ENCODE results near the gene ZC3HAV1. TPM values are rescaled to one million over a fixed set of nuclear protein-coding genes. Genes with fewer than 3 reads are reported as not detected.

ZC3HAV1 gene
- polyA plus RNA-seq, 1 of the 3 experiments (the other 2 are of a cell fraction), result 11.2 TPM

- DNase-seq, result no peak
- TF ChIP-seq YY1 (IDR thresholded peaks at IDR 0.05; ENCODE audit: low read depth), result no peak
- TF ChIP-seq GATA2 (CRISPR knock-in tag; IDR thresholded peaks at IDR 0.05), result no peak
- TF ChIP-seq JUND (IDR thresholded peaks at IDR 0.05), result no peak
- no peak for TF ChIP-seq PBX3 (IDR thresholded peaks at IDR 0.05)
- no peak for TF ChIP-seq USF1 (IDR thresholded peaks at IDR 0.05; ENCODE audit: borderline replicate concordance, low read depth)
- TF ChIP-seq TAF1 (IDR thresholded peaks at IDR 0.05; ENCODE audit: borderline replicate concordance, low read depth, low read length), result no peak
- TF ChIP-seq POLR2AphosphoS5 (IDR thresholded peaks at IDR 0.05; ENCODE audit: low read depth, low read length), result no peak
- TF ChIP-seq MAX (IDR thresholded peaks at IDR 0.05; ENCODE audit: low read depth), result no peak
- TF ChIP-seq ZBTB33 (IDR thresholded peaks at IDR 0.05; ENCODE audit: borderline replicate concordance, low read depth), result no peak
- no peak for TF ChIP-seq FOXM1 (IDR thresholded peaks at IDR 0.05; ENCODE audit: low read depth)
- TF ChIP-seq RAD21 (IDR thresholded peaks at IDR 0.05; ENCODE audit: low read length), result no peak
- TF ChIP-seq CHD2 (IDR thresholded peaks at IDR 0.05; ENCODE audit: low read length, partially characterized antibody), result no peak
- TF ChIP-seq FOXJ3 (CRISPR knock-in tag; IDR thresholded peaks at IDR 0.05), result no peak
- no peak for TF ChIP-seq CTCF (IDR thresholded peaks at IDR 0.05)
- no peak for TF ChIP-seq EZH2phosphoT487 (IDR thresholded peaks at IDR 0.05; ENCODE audit: borderline replicate concordance, low read depth)
- TF ChIP-seq FOSL2 (IDR thresholded peaks at IDR 0.05; ENCODE audit: borderline replicate concordance, low read depth), result no peak
- no peak for TF ChIP-seq MEF2A (IDR thresholded peaks at IDR 0.05; ENCODE audit: borderline replicate concordance, low read depth)
- Histone ChIP-seq H3K27me3 (ENCODE audit: insufficient read depth) (no peaks in the 10 kb centered on the region), H4K20me1 (ENCODE audit: insufficient read depth) (no peaks in the 10 kb centered on the region), H3K9me2 (no peaks in the 10 kb centered on the region), H3K9ac (no peak overlapping the region), H2AFZ (ENCODE audit: low read depth) (no peak overlapping the region), H3K27ac (ENCODE audit: low read depth in 2 of 2, low read length in 1 of 2) (no peak overlapping the region), H3K4me3 (ENCODE audit: low read depth in 2 of 2, low read length in 1 of 2) (no peak overlapping the region), H3K4me2 (no peak overlapping the region), H3K9me3 (no peaks in the 10 kb centered on the region), H3F3A (replicated peaks; ENCODE audit: insufficient read depth) (peaks cover 9% of the 10 kb centered on the region), H3K4me1 (ENCODE audit: control insufficient read depth in 1 of 2, insufficient read depth in 2 of 2, low read depth in 1 of 2, low read length in 1 of 2) (peaks cover 0 to 3% of the 10 kb centered on the region in 2 experiments; a peak in 2 of 4 replicates), H3K36me3 (replicated peaks in 1 of 2; ENCODE audit: control insufficient read depth in 1 of 2, insufficient read depth in 2 of 2, low read length in 1 of 2) (peaks cover 35 to 52% of the 10 kb centered on the region in 2 experiments), H3K79me2 (ENCODE audit: insufficient read depth) (no peaks in the 10 kb centered on the region)
- ChIA-PET CTCF (interaction anchor here (0.7 to 4.5 kb wide), 45 partner anchors 10 to 337 kb away, joined by 3 to 140 read pairs (median 6); partner anchors contain the start of gene ZC3HAV1L), POLR2A (no interaction called here)
- 84% methylated on average over 11 of the region's 11 CpGs for WGBS (ENCODE audit: low lambda C conversion rate)
These were observed 33.4 kb downstream of the ZC3HAV1 start for GRCh38 chr7:139075871-139076686.

Data from SK-N-SH (cell line).